H9 (cell line): Measurements from ENCODE around the gene CTIF. TPM values are rescaled to one million over a fixed set of nuclear protein-coding genes. Genes with fewer than 3 reads are reported as not detected.
A peak's percentile ranks its signal among the peaks of the same experiment; 100 is the strongest.

Experiments used
- DNase-seq: peaks from one replicate; pipeline ENCODE4 v3.0.0-alpha.2; 2017
- H2AFZ ChIP-seq: one replicate; pipeline ENCODE4 v1.6.1; 2013; ENCODE audit warnings: mild to moderate bottlenecking, low read length, control low read depth, moderate library complexity
- H2AK5ac ChIP-seq: 2 replicates; pipeline ENCODE4 v1.6.1; 2013; ENCODE audit warnings: low read length, control low read depth, mixed read lengths; ENCODE audit not compliant: insufficient read length
- H2BK120ac ChIP-seq: one replicate; pipeline ENCODE4 v1.6.1; 2013; ENCODE audit warnings: low read depth, mild to moderate bottlenecking, low read length, control low read depth, inconsistent platforms; ENCODE audit not compliant: poor library complexity, severe bottlenecking
- H2BK12ac ChIP-seq: 2 replicates; pipeline ENCODE4 v1.6.1; 2013; ENCODE audit warnings: low read length, control low read depth, mixed read lengths, low read depth; ENCODE audit not compliant: insufficient read length
- H2BK15ac ChIP-seq: 2 replicates; pipeline ENCODE4 v1.6.1; 2013; ENCODE audit warnings: low read depth, low read length, control low read depth
- H2BK20ac ChIP-seq: one replicate; pipeline ENCODE4 v1.6.1; 2013; ENCODE audit warnings: low read depth, mild to moderate bottlenecking, low read length, control low read depth, inconsistent platforms; ENCODE audit not compliant: poor library complexity, severe bottlenecking
- H2BK5ac ChIP-seq: 2 replicates; pipeline ENCODE4 v1.6.1; 2013; ENCODE audit warnings: low read length, control low read depth, mixed read lengths; ENCODE audit not compliant: insufficient read length
- H3K14ac ChIP-seq: 2 replicates; pipeline ENCODE4 v1.6.1; 2013; ENCODE audit warnings: low read length, control low read depth; ENCODE audit not compliant: insufficient read depth
- H3K18ac ChIP-seq: 2 replicates; pipeline ENCODE4 v1.6.1; 2013; ENCODE audit warnings: low read depth, mild to moderate bottlenecking, mixed read lengths, low read length, control low read depth; ENCODE audit not compliant: insufficient read length
- H3K23ac ChIP-seq: 2 replicates; pipeline ENCODE4 v1.6.1; 2013; ENCODE audit warnings: low read length, control low read depth, mixed read lengths, low read depth; ENCODE audit not compliant: insufficient read length
- H3K23me2 ChIP-seq: 2 replicates; pipeline ENCODE4 v1.6.1; 2013; ENCODE audit warnings: low read depth, mild to moderate bottlenecking, mixed read lengths, low read length, control low read depth; ENCODE audit not compliant: insufficient read length, poor library complexity, severe bottlenecking
- H3K27ac ChIP-seq: 2 replicates; pipeline ENCODE4 v1.5.1; 2013; ENCODE audit warnings: low read length, control low read depth, mixed read lengths, low read depth; ENCODE audit not compliant: insufficient read length
- H3K27me3 ChIP-seq: 2 replicates; pipeline ENCODE4 v1.6.1; 2013; ENCODE audit warnings: low read length, control low read depth, inconsistent platforms; ENCODE audit not compliant: insufficient read depth
- H3K4ac ChIP-seq: 2 replicates; pipeline ENCODE4 v1.6.1; 2013; ENCODE audit warnings: low read depth, mild to moderate bottlenecking, control low read depth, inconsistent platforms, low read length, moderate library complexity
- H3K4me1 ChIP-seq: 2 replicates; pipeline ENCODE4 v1.6.1; 2013; ENCODE audit warnings: low read length, control low read depth, inconsistent platforms; ENCODE audit not compliant: insufficient read depth
- H3K4me2 ChIP-seq: 2 replicates; pipeline ENCODE4 v1.6.1; 2013; ENCODE audit warnings: low read length, control low read depth, mixed read lengths; ENCODE audit not compliant: insufficient read length, insufficient read depth
- H3K56ac ChIP-seq: 2 replicates; pipeline ENCODE4 v1.6.1; 2013; ENCODE audit warnings: low read depth, mild to moderate bottlenecking, mixed read lengths, low read length, control low read depth; ENCODE audit not compliant: insufficient read length
- H3K79me1 ChIP-seq: 2 replicates; pipeline ENCODE4 v1.6.1; 2013; ENCODE audit warnings: low read depth, mild to moderate bottlenecking, moderate library complexity, low read length, control low read depth, inconsistent platforms; ENCODE audit not compliant: insufficient read depth, poor library complexity, severe bottlenecking
- H3K79me2 ChIP-seq: 2 replicates; pipeline ENCODE4 v1.6.1; 2013; ENCODE audit warnings: low read length, control low read depth, inconsistent platforms; ENCODE audit not compliant: insufficient read depth
- H3K9ac ChIP-seq: 2 replicates; pipeline ENCODE4 v1.6.1; 2013; ENCODE audit warnings: low read length, control low read depth, mixed read lengths; ENCODE audit not compliant: insufficient read length; ENCODE audit errors: extremely low read depth
- H3K9me3 ChIP-seq: one replicate; pipeline ENCODE4 v1.6.1; 2013; ENCODE audit warnings: low read depth, low read length, inconsistent platforms; ENCODE audit not compliant: control insufficient read depth
- H3T11ph ChIP-seq: one replicate; pipeline ENCODE4 v1.6.1; 2013; ENCODE audit warnings: mild to moderate bottlenecking, low read length, control low read depth, inconsistent platforms
- H4K20me1 ChIP-seq: one replicate; pipeline ENCODE4 v1.6.1; 2013; ENCODE audit not compliant: control insufficient read depth, insufficient read length, insufficient read depth
- H4K5ac ChIP-seq: 2 replicates; pipeline ENCODE4 v1.6.1; 2013; ENCODE audit warnings: low read depth, mild to moderate bottlenecking, mixed read lengths, low read length, control low read depth; ENCODE audit not compliant: insufficient read length
- H4K8ac ChIP-seq: replicated peaks from 2 replicates; pipeline ENCODE4 v1.6.1; 2013; ENCODE audit warnings: low read length, control low read depth, mixed read lengths, low read depth; ENCODE audit not compliant: insufficient read length
- H4K91ac ChIP-seq: 2 replicates; pipeline ENCODE4 v1.6.1; 2013; ENCODE audit warnings: low read depth, mild to moderate bottlenecking, moderate library complexity, mixed read lengths, low read length, control low read depth; ENCODE audit not compliant: insufficient read length
- H3K27ac Mint-ChIP-seq, 3 experiments: 2 replicates in 2 of 3; 3 replicates in 1 of 3; pipeline ENCODE4 v1.8.0; 2020 to 2021; ENCODE audit warnings: mixed read lengths in 3 of 3, mild to moderate bottlenecking in 1 of 3, moderate library complexity in 1 of 3
- H3K27me3 Mint-ChIP-seq: 2 replicates; pipeline ENCODE4 v1.8.0; 2021; ENCODE audit warnings: low read depth, mild to moderate bottlenecking, moderate library complexity, mixed read lengths
- H3K36me3 Mint-ChIP-seq, 3 experiments: 2 replicates in 2 of 3; 3 replicates in 1 of 3; pipeline ENCODE4 v1.8.0; 2020 to 2021; ENCODE audit warnings: low read depth in 3 of 3, mixed read lengths in 3 of 3; ENCODE audit not compliant: insufficient read depth in 1 of 3
- H3K4me1 Mint-ChIP-seq, 2 experiments: 2 replicates each; pipeline ENCODE4 v1.8.0; 2020; ENCODE audit warnings: mixed read lengths in 2 of 2
- H3K4me3 Mint-ChIP-seq, 2 experiments: 2 replicates in 1 of 2; 3 replicates in 1 of 2; pipeline ENCODE4 v1.8.0; 2020 to 2021; ENCODE audit warnings: mild to moderate bottlenecking in 2 of 2, mixed read lengths in 2 of 2, moderate library complexity in 1 of 2
- H3K9me3 Mint-ChIP-seq, 2 experiments: 2 replicates in 1 of 2; 3 replicates in 1 of 2; pipeline ENCODE4 v1.8.0; 2020; ENCODE audit warnings: mild to moderate bottlenecking in 2 of 2, mixed read lengths in 2 of 2, moderate library complexity in 1 of 2
- WGBS: extraction: QIAGEN DNeasy Blood & Tissue Kit; methylation state at CpG from one replicate; pipeline ENCODE4 v1.1.7; 2013; ENCODE audit warnings: missing lambda C conversion rate, low lambda C conversion rate, mixed read lengths; ENCODE audit not compliant: insufficient read length; ENCODE audit errors: extremely low coverage; 5-methylcytosine and 5-hydroxymethylcytosine counted together
- total RNA-seq: library from RNA; stranded (reverse); gene quantifications from 2 replicates; pipeline ENCODE4 v1.2.1, GENCODE V29; 2021
- TF ChIP-seq, protein P1 (sequence below): fragments of 200-600 bp; sonication (generic); conservative IDR thresholded peaks from 3 replicates; pipeline ENCODE4 v1.8.0; 2021; ENCODE audit warnings: antibody characterized with exemption, mild to moderate bottlenecking

Gene CTIF
- total RNA-seq, 1 experiment from 2014 or later = 15.8 TPM

DNA sequence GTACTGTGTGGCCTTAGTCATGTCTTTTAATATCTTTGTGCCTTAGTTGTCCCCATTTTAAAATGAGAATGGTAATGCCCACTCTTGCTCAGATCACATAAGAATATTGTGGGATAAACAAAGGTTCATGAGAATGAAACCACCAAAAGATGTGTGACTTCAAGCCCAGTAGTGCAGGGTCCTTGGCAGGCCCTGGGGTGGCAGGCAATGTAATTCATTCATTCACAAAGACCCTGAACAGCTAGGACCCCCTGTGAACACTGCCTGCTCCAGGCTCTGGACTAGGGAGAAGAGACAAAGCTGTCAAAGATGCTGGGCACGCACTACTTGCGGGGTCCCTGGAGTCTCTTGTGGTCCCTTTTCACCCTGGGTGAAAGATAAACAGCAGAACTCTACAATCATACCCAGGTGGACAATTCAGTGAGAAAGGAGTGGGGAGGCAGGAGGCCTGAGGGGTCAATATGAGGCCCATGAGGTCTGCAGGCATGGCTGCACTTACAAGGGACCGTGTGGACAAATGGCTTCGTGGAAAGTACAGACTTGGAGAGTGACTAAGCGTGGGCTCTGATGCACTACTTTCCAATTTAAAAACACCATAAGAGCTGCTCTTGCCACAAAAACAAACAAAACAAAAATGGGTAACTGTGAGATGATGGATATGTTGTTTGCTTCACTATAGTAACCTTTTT is 275.8 kb downstream of the CTIF start:
- DNase-seq = peak; percentile 8
- TF ChIP-seq, protein P1, sequence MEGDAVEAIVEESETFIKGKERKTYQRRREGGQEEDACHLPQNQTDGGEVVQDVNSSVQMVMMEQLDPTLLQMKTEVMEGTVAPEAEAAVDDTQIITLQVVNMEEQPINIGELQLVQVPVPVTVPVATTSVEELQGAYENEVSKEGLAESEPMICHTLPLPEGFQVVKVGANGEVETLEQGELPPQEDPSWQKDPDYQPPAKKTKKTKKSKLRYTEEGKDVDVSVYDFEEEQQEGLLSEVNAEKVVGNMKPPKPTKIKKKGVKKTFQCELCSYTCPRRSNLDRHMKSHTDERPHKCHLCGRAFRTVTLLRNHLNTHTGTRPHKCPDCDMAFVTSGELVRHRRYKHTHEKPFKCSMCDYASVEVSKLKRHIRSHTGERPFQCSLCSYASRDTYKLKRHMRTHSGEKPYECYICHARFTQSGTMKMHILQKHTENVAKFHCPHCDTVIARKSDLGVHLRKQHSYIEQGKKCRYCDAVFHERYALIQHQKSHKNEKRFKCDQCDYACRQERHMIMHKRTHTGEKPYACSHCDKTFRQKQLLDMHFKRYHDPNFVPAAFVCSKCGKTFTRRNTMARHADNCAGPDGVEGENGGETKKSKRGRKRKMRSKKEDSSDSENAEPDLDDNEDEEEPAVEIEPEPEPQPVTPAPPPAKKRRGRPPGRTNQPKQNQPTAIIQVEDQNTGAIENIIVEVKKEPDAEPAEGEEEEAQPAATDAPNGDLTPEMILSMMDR = no peak

More for the DNA sequence above, 275.8 kb downstream of the CTIF start:
- Mint-ChIP-seq H3K4me3 (no peak overlapping the region), H3K4me1 (no peaks in the 10 kb centered on the region), H3K27me3 (no peaks in the 10 kb centered on the region), H3K27ac (peak overlapping the region in 1 of 3 experiments; percentile 49; a peak in 1 of 7 replicates), H3K36me3 (peaks cover 0 to 4% (median 0%) of the 10 kb centered on the region in 3 experiments; a peak in 1 of 7 replicates), H3K9me3 (no peaks in the 10 kb centered on the region)
- Histone ChIP-seq H4K5ac (no peak overlapping the region), H3K9me3 (no peaks in the 10 kb centered on the region), H4K20me1 (no peaks in the 10 kb centered on the region), H4K91ac (no peak overlapping the region), H2AK5ac (no peak overlapping the region), H3K27ac (no peak overlapping the region), H2BK15ac (no peak overlapping the region), H3K79me1 (no peaks in the 10 kb centered on the region), H3K4ac (no peak overlapping the region), H3K18ac (no peak overlapping the region), H3K4me2 (no peak overlapping the region), H2BK20ac (no peak overlapping the region), H3K9ac (no peak overlapping the region), H3K27me3 (no peaks in the 10 kb centered on the region), H3K79me2 (no peaks in the 10 kb centered on the region), H3K56ac (no peak overlapping the region), H3T11ph (no peak overlapping the region), H3K23me2 (no peaks in the 10 kb centered on the region), H2BK120ac (no peak overlapping the region), H3K23ac (no peak overlapping the region), H3K4me1 (no peaks in the 10 kb centered on the region), H2AFZ (no peak overlapping the region), H3K14ac (no peak overlapping the region), H2BK12ac (no peak overlapping the region), H4K8ac (no peak overlapping the region), H2BK5ac (no peak overlapping the region)
- WGBS = no CpG with 5 or more reads among the region's 5 CpGs
